Left lung (tissue), 10 donors: ENCODE data around the gene ANKZF1. TPM values are rescaled to one million over a fixed set of nuclear protein-coding genes. Genes with fewer than 3 reads are reported as not detected.
"Not testable (repeated sequence)": the region's sequence is repeated elsewhere in the genome, so short reads cannot be mapped to it uniquely, and the experiment has no call there.

Experiments
- ATAC-seq: fragments of 200-7000 bp; cut with Tn5 transposase; one replicate; pipeline ENCODE4 v1.9.1; 2020; ENCODE audit warnings: moderate library complexity
- DNase-seq, 4 donors: peaks; one replicate each; pipeline ENCODE4 v3.0.0-alpha.2; 2013 to 2020
- H3K27ac ChIP-seq, 2 donors: fragments of 200-600 bp; sonication (generic) in 1 of 2; one replicate each; pipeline versions ENCODE4 v1.5.0 to v1.8.0; 2020 to 2021
- H3K27me3 ChIP-seq, 2 donors: fragments of 200-600 bp; sonication (generic) in 1 of 2; one replicate each; pipeline versions ENCODE4 v1.5.0 to v1.8.0; 2020 to 2021
- H3K36me3 ChIP-seq, 2 donors: fragments of 200-600 bp; sonication (generic) in 1 of 2; one replicate each; pipeline versions ENCODE4 v1.5.0 to v1.8.0; 2020 to 2021
- H3K4me1 ChIP-seq, 2 donors: fragments of 200-600 bp; one replicate each; pipeline ENCODE4 v1.8.0; 2021
- H3K4me3 ChIP-seq, 2 donors: fragments of 200-600 bp; sonication (generic) in 1 of 2; one replicate each; pipeline versions ENCODE4 v1.5.0 to v1.8.0; 2020 to 2021; ENCODE audit warnings: mild to moderate bottlenecking in 1 of 2
- H3K9me3 ChIP-seq, 2 donors: fragments of 200-600 bp; sonication (generic) in 1 of 2; one replicate each; pipeline versions ENCODE4 v1.5.0 to v1.8.0; 2020 to 2021
- CTCF ChIP-seq, 2 donors: fragments of 200-600 bp; sonication (generic) in 1 of 2; IDR thresholded peaks; one replicate each; pipeline versions ENCODE4 v1.5.0 to v1.8.0; 2021; ENCODE audit warnings: antibody characterized with exemption in 2 of 2
- intact Hi-C, 2 donors: fragments of 100-400 bp; cut with DNase I; formaldehyde crosslinking; loops; one replicate each; pipeline versions ENCODE4 v1.11.2 to v1.14.2; 2022
- polyA plus RNA-seq, 6 donors: library from polyadenylated mRNA; unstranded; fragments of 120-200 nt; gene quantifications; one replicate each; pipeline ENCODE4 v1.2.1, GENCODE V29; 2013; ENCODE audit not compliant: insufficient read length in 6 of 6
- total RNA-seq, 2 donors: library from RNA; stranded (reverse); fragmentation: NEBNext Ultra II Directional; extraction: Animal tissue kit (Norgen Biotek cat#: 25700); gene quantifications; one replicate each; pipeline ENCODE4 v1.2.1, GENCODE V29; 2021
- donor health status: DM: no; HTN: yes; CAD: no.
- donor health status: DM: no; HTN: no; CAD: no.

The ANKZF1 gene
- total and polyA plus RNA-seq, 8 donors, result 34.5 to 85.5 (median 76.4) TPM

- TF ChIP-seq CTCF (IDR thresholded peaks at IDR 0.05), result no peak
These were observed 30.0 kb upstream of the ANKZF1 start for GRCh38 chr2:219199470-219200211.

GRCh38 chr2:219200502-219201326 is 28.9 kb upstream of the ANKZF1 start:
- intact Hi-C loops, DNase-seq, H3K4me3 ChIP-seq, H3K4me1 ChIP-seq, ATAC-seq, H3K36me3 ChIP-seq, H3K9me3 ChIP-seq, H3K27ac ChIP-seq: not testable (repeated sequence)
- H3K27me3 ChIP-seq, result peaks cover 0 to 27% of the 10 kb centered on the region in 2 donors

More at GRCh38 chr2:219199470-219200211, 30.0 kb upstream of the ANKZF1 start:
- Histone ChIP-seq H3K36me3 (no peaks in the 10 kb centered on the region), H3K9me3 (peaks cover 0 to 3% of the 10 kb centered on the region in 2 donors), H3K27ac (no peak overlapping the region), H3K27me3 (peaks cover 0 to 27% of the 10 kb centered on the region in 2 donors), H3K4me1 (no peaks in the 10 kb centered on the region), H3K4me3 (no peak overlapping the region)
- no peak for DNase-seq
- intact Hi-C loops, result no loop called here
- ATAC-seq, result no peak

GRCh38 chr2:219201331-219201730 is 28.3 kb upstream of the ANKZF1 start:
- H3K9me3 ChIP-seq, ATAC-seq, H3K27ac ChIP-seq, H3K4me3 ChIP-seq, DNase-seq, intact Hi-C loops, H3K36me3 ChIP-seq, H3K4me1 ChIP-seq: not testable (repeated sequence)
- H3K27me3 ChIP-seq, result peaks cover 0 to 27% of the 10 kb centered on the region in 2 donors

GRCh38 chr2:219204425-219205164 is 25.0 kb upstream of the ANKZF1 start:
- Histone ChIP-seq H3K27ac (no peak overlapping the region), H3K4me1 (peaks cover 14 to 29% of the 10 kb centered on the region in 2 donors), H3K36me3 (peaks cover 0 to 21% of the 10 kb centered on the region in 2 donors), H3K4me3 (no peak overlapping the region), H3K27me3 (peaks cover 0 to 3% of the 10 kb centered on the region in 2 donors), H3K9me3 (peaks cover 0 to 4% of the 10 kb centered on the region in 2 donors)
- TF ChIP-seq CTCF (IDR thresholded peaks at IDR 0.05), result no peak
- ATAC-seq (no peak), DNase-seq (no peak)
- intact Hi-C loops, result no loop called here

- H3K4me3 ChIP-seq, result no peak overlapping the region
- peaks cover 14 to 34% of the 10 kb centered on the region in 2 donors for H3K4me1 ChIP-seq
- H3K27me3 ChIP-seq, result no peaks in the 10 kb centered on the region
- no peak for ATAC-seq
- no peak overlapping the region for H3K27ac ChIP-seq
- no peak for DNase-seq
- intact Hi-C loops, result no loop called here
- no peak for TF ChIP-seq CTCF (IDR thresholded peaks at IDR 0.05)
- peaks cover 0 to 26% of the 10 kb centered on the region in 2 donors for H3K36me3 ChIP-seq
- H3K9me3 ChIP-seq, result peaks cover 0 to 4% of the 10 kb centered on the region in 2 donors
These were observed 24.5 kb upstream of the ANKZF1 start for GRCh38 chr2:219205165-219205538.
